Gastroesophageal sphincter (tissue), 3 donors: ENCODE data around the gene PHLDB3.

Experiments used
- EP300 ChIP-seq: sonication (generic); formaldehyde crosslinking; IDR thresholded peaks from one replicate; pipeline ENCODE4 v1.6.1; 2017; ENCODE audit warnings: antibody characterized with exemption, mild to moderate bottlenecking
- POLR2A ChIP-seq, 2 donors: fragments of 450-650 bp; IDR thresholded peaks; one replicate each; pipeline ENCODE4 v1.6.1; 2017; ENCODE audit warnings: antibody characterized with exemption in 2 of 2, mild to moderate bottlenecking in 2 of 2, moderate library complexity in 1 of 2
- POLR2AphosphoS5 ChIP-seq: sonication (generic); formaldehyde crosslinking; IDR thresholded peaks from one replicate; pipeline ENCODE4 v1.6.1; 2017; ENCODE audit warnings: antibody characterized with exemption
- TF ChIP-seq, protein P1 (sequence below), 4 experiments: fragments of 200-600 bp in 2 of 4; fragments of 450-650 bp in 2 of 4; sonication (generic) in 1 of 4; IDR thresholded peaks; one replicate each; pipeline ENCODE4 v1.5.1; 2017 to 2019; ENCODE audit warnings: antibody characterized with exemption in 4 of 4, mild to moderate bottlenecking in 2 of 4, moderate library complexity in 2 of 4

DNA sequence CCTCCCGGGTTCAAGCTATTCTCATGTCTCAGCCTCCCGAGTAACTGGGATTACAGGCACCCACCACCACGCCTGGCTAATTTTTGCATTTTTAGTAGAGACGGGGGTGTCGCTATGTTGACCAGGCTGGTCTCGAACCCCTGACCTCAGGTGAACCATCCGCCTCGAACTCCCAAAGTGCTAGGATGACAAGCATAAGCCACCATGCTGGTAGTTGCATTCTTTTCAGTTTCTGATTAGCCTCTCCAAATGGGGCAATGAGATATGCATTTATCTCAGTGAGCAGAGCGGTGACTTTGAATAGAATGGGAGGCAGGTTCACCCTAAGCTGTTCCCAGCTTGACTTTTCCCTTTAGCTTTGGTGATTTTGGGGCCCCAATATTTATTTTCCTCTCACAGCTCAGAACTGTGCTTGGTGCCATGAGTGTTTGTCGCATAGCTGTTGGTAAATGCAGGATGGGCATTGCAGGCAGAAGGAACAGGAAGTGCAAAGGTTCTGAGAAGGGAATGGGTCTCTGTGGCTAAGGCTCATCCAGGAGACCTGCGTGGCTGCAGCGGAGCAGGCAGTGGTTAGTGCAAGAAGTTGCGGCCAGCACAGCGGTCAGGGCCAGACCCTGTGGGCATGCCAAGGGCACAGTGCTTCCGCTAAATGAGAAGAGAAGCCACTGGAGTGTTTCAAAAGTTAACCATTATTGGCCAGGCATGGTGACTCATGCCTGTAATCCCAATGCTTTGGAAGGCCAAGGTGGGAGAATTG is 59.8 kb downstream of the PHLDB3 start:
- no peak for TF ChIP-seq POLR2A (IDR thresholded peaks at IDR 0.05)
- TF ChIP-seq, protein P1, sequence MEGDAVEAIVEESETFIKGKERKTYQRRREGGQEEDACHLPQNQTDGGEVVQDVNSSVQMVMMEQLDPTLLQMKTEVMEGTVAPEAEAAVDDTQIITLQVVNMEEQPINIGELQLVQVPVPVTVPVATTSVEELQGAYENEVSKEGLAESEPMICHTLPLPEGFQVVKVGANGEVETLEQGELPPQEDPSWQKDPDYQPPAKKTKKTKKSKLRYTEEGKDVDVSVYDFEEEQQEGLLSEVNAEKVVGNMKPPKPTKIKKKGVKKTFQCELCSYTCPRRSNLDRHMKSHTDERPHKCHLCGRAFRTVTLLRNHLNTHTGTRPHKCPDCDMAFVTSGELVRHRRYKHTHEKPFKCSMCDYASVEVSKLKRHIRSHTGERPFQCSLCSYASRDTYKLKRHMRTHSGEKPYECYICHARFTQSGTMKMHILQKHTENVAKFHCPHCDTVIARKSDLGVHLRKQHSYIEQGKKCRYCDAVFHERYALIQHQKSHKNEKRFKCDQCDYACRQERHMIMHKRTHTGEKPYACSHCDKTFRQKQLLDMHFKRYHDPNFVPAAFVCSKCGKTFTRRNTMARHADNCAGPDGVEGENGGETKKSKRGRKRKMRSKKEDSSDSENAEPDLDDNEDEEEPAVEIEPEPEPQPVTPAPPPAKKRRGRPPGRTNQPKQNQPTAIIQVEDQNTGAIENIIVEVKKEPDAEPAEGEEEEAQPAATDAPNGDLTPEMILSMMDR (IDR thresholded peaks at IDR 0.05) = no peak
- TF ChIP-seq EP300 = no peak
- no peak for TF ChIP-seq POLR2AphosphoS5
